ENCODE measurements around the gene COA7.
A peak's percentile ranks its signal among the peaks of the same experiment; 100 is the strongest.
"Not testable (repeated sequence)": the region's sequence is repeated elsewhere in the genome, so short reads cannot be mapped to it uniquely, and the experiment has no call there.

COA7 gene

GRCh38 chr1:52697795-52698674 is at the start of gene COA7:
Gene COA7 (minus strand): TSS chr1:52698347. CDS start chr1:52698326, 21 bp downstream.
- peak; percentile 74 for DNase-seq

GRCh38 chr1:52747450-52747849 is 49.3 kb upstream of the COA7 start:
- no peak for DNase-seq

GRCh38 chr1:52746189-52746588 is 48.0 kb upstream of the COA7 start:
- DNase-seq, result no peak

GRCh38 chr1:52741259-52741658 is 43.1 kb upstream of the COA7 start:
- DNase-seq, result no peak

- DNase-seq, result no peak
These were observed 41.7 kb upstream of the COA7 start for GRCh38 chr1:52739699-52740467.

GRCh38 chr1:52738893-52739292 is 40.7 kb upstream of the COA7 start:
- DNase-seq, result no peak

- DNase-seq, result no peak
These were observed 40.0 kb upstream of the COA7 start for GRCh38 chr1:52738148-52738547.

- not testable (repeated sequence) for DNase-seq
These were observed 37.2 kb upstream of the COA7 start for GRCh38 chr1:52735371-52735770.

GRCh38 chr1:52733368-52733767 is 35.2 kb upstream of the COA7 start:
- no peak for DNase-seq

- no peak for DNase-seq
These were observed 30.0 kb upstream of the COA7 start for GRCh38 chr1:52727956-52728656.

GRCh38 chr1:52727114-52727586 is 29.0 kb upstream of the COA7 start:
- no peak for DNase-seq

- peak; percentile 95 for DNase-seq
These were observed 28.3 kb upstream of the COA7 start, which contains the start of gene ZYG11B for GRCh38 chr1:52726265-52727113. Gene ZYG11B (plus strand): TSS chr1:52726453. CDS start chr1:52726654, 201 bp downstream.

GRCh38 chr1:52725903-52726264 is 27.7 kb upstream of the COA7 start:
- no peak for DNase-seq

GRCh38 chr1:52723260-52723659 is 25.1 kb upstream of the COA7 start:
- no peak for DNase-seq

- DNase-seq, result not testable (repeated sequence)
These were observed 17.1 kb upstream of the COA7 start for GRCh38 chr1:52715296-52715695.

- DNase-seq, result no peak
These were observed 15.4 kb upstream of the COA7 start for GRCh38 chr1:52713590-52713989.

- DNase-seq, result no peak
These were observed 10.9 kb upstream of the COA7 start for GRCh38 chr1:52709016-52709415.

GRCh38 chr1:52707927-52708655 is 9.9 kb upstream of the COA7 start:
- no peak for DNase-seq

GRCh38 chr1:52706941-52707926 is 9.1 kb upstream of the COA7 start:
- DNase-seq, result no peak

GRCh38 chr1:52706136-52706670 is 8.1 kb upstream of the COA7 start:
- no peak for DNase-seq

Data from activated CD4-positive, CD25-positive, alpha-beta regulatory T cell treated with anti-CD3 and anti-CD28 coated beads, Interleukin-2, amount 50 U/mL, for 72 hours (primary cell).